Right forelimb (tissue), 1 donor: Measurements from ENCODE around the gene EPHB1.
"Not testable (repeated sequence)": the region's sequence is repeated elsewhere in the genome, so short reads cannot be mapped to it uniquely, and the experiment has no call there.

Experiments
- DNase-seq: peaks from one replicate; pipeline ENCODE4 v3.0.0-alpha.2; 2018

Gene EPHB1

GRCh38 chr3:134777341-134777740 is 17.7 kb upstream of the EPHB1 start:
- DNase-seq = no peak

DNA sequence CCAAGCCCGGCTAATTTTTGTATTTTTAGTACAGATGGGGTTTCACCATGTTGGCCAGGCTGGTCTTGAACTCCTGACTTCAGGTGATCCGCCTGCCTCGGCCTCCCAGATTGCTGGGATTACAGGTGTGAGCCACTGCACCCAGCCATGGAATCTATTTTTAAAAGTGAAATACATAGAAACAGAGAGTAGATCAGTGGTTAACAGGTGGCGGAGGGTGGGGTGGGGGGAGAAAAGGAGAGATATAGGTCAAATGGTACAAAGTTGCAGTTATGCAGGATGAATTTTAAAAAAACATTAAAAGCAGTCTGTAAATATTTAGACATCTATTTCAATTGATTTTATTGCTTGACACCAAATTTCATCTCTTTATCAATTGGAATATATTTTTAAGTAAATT is 6.8 kb upstream of the EPHB1 start:
- DNase-seq = not testable (repeated sequence)

- DNase-seq = no peak
These were observed 5.0 kb upstream of the EPHB1 start for GRCh38 chr3:134790065-134790464.

- no peak for DNase-seq
These were observed 3.1 kb upstream of the EPHB1 start for GRCh38 chr3:134791992-134792391.

- no peak for DNase-seq
These were observed 2.4 kb upstream of the EPHB1 start for GRCh38 chr3:134792700-134793099.

- no peak for DNase-seq
These were observed 1.5 kb upstream of the EPHB1 start for GRCh38 chr3:134793562-134793961.

GRCh38 chr3:134794323-134794722 is 737 bp upstream of the EPHB1 start:
- DNase-seq = no peak

- peak; percentile 51 for DNase-seq
These were observed 753 bp downstream of the EPHB1 start for GRCh38 chr3:134795746-134796280.

DNA sequence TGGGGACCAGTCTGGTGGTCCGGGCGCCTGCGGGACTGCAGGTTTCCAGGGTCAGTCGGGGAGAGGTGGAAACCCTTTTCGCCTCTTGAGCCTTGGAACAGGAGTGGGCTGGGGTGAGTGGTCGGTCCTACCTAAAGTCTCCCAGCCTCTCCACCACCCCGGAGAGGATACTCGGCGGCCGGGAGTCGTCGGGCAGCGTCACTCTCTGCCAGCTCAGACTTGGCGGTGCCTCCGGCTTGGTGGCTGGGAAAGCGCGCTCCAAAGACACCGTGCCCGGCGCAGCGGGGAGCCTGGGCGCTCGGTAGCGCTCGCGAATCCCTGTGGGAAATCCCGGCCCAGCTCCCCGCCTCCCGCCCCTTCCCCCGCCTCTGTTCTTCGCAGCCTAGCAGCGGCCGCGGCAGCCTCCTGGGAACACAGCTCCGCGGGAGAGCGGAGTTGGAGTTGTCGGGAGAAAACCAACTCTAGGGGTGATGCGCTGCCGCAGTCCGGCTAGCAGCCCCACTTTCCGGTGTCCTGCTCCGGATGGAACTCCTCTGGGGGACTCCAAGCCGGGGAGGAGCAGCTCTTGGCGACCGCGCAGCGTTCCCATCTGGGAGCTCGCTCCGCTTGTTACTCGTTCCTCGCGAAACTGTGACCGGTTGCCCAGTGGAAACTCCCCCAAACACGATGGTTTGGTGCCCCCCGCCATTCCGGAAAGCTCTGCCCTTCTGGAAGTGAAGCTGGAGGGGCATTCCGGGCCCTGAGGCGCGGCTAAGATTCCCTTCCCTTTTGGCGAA is 1.4 kb downstream of the EPHB1 start:
- no peak for DNase-seq

DNA sequence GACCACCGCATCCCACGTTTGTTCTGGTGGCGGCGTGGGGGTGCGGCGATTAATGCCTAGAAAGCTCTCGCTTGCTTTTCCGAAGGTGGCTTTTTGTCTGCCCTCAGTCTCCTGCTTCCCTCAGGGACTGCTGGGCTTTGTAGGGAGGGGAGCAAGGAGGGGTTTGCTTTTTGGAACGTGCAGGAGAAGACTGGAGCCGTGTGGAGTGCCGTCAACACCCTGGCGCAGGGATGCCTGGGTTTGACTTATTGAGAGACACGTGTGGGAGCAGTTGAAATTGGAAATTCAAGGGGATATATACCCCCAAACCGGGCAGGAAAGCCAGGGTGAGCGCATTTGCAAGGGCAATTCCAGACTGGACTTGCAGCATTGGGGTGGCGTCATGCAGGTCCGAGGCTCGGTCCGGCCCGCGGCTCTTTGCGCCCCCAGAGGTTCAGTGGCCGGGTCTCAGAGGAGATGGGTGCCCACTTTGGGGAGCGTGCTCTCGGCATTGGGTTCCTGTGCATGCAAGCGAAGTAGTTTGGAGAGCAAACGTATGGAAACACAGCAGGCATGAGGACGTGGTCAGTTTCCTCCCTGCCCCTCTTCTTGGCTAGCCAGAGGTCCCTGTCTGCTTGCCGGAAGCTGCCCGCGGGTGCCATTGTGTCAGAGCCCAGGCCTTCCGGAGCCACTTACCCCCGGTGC is 2.1 kb downstream of the EPHB1 start:
- no peak for DNase-seq

GRCh38 chr3:134797741-134798451 is 2.8 kb downstream of the EPHB1 start:
- DNase-seq = no peak

DNA sequence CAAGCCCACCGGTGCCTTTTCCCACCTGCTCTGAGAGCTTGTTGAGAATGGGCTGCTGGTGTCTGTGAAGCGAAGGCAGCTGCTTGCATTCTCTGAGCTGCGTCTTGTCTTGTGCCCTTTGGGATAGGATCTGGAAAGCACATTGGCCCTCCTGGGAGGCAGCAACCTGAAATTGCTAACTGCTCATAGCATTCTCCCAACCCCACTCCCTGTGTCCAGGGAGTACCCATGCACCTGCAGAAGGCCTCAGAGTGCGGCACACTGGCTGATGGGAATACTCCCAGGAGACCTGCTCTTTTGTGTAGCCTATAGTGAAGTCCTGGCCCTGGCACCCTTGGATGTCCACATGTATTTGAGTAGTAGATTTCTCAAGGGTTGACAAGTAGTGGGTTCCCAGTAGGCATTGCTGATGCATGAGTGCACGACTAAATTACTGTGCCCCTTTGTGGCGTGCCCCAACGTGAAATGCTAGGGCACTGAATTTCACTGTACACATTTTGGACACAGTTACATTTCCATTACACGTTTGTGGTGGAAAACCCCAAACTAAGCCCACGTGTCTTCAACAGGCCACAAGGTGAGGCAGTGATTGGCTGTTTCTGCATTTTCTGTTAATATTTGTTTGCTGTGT is 3.7 kb downstream of the EPHB1 start:
- DNase-seq = no peak

DNA sequence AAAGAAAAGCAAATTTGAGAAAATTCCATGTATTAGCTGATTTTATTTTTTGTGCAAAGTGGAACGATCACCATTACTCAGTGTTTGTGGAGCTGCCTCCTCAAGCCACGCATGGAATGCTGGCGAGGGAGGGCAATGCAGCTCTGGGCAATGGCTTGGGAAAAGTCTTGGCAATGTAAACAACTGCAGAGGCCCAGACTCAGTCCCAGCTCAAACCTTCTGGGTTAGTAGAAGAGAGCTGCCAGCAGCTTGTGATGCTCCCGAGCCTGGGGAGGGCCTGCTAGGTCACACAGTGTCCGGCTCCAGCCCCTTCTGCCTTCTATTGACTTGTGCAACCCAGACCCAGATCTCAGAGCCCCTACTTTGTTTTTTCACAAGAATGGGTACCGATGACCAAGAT is 4.3 kb downstream of the EPHB1 start:
- DNase-seq = no peak

DNA sequence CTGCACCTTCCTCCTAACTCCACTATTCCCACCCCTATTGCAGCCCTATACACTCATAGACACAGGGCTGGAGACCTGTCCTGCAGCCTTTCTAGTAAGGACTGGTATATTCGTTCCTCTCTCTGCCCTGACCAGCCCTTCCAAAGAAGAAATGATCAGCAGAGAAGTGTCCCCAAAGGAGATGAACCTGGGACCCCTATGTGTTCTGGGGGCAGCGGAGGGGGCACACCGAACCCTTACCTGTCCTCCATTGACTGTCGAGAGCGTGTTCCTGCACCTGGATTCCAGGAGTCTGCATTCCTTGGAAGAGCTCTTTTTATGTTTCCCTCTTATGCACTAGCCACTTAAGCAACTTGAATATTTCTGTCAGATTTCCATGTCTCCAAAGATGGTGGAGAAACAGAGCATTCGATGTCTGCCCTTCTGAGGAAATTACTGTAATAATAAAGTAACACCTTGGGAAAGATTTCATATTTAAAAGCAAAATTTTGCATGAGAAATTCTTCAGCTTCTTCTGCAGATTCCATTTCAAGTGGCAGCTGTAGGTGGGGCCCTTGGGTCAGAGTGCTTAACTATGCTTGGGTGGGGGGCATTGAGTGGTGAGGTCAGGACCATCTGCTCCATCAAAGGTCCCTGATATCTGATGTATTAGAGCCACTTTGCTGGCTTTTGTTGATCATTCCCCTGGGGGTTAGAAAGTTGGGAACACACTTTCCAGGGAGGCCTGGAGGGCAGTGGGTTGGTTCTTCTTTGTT is 6.3 kb downstream of the EPHB1 start:
- no peak for DNase-seq

GRCh38 chr3:134802428-134803050 is 7.5 kb downstream of the EPHB1 start:
- no peak for DNase-seq

- no peak for DNase-seq
These were observed 8.0 kb downstream of the EPHB1 start for GRCh38 chr3:134803051-134803505.

- DNase-seq = no peak
These were observed 8.6 kb downstream of the EPHB1 start for GRCh38 chr3:134803652-134804051.

DNA sequence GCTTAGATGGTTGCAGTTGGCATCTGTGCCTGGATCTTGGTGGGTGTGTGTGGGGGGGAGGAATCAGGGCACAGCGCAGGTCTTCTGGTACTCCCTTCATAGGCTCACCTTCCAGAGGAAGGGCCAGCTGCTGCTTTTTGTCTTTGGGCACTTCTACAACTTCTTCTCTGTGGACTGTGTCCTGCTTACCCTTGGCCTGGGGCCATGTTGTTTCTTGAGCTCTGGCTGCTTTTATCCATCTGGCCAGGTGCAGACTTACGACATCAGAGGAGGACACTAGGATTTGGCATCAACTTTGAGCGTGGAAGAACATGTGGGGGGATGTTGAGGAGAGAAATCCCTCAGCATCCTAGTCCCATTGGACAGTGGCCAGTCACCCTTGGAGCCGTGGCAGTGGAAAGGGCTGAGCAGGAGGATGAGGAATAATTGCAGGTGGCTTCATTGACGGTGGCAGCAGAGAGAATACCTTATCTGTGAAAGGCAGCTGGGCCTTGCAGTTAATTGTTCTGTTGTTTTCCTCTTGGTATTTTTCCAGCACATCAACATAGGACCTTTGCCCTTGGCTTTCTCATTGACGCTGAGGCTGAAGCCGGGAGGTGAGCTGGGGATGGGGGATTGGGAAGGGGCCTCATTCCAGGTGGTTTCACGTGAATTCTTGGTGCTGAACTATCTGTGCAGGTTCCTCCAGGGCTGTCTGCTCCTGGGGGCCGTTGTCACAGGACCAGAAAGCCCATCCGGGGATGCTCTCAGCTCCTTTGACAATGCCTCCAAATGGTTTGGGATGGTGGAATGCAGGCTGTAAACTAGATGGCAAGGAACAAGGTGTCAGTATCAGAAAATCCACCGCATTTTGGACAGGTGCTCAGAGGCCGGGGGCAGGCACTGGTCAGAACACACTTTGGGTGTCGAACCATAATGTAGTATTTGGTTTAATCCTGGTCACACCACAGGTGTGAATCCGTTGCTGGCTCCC is 9.7 kb downstream of the EPHB1 start:
- no peak for DNase-seq

DNA sequence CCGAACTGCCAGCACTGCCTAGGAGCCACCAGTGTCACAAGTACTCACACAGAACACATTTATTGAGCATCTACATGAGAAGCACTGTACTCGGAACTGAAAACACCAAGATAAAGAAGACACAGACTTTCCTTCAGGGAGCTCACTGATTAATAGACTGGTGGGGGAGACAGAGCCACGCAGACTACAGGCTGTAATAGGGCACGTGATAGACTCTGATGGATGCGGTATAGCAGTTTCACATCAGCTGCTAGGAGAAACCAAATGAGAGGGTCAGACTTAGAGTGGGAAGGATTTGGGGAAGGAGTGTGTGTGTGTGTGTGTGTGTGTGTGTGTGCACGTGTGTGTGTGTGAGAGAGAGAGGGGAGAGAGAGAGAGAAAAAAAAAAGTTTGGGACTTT is 12.1 kb downstream of the EPHB1 start:
- DNase-seq = no peak

GRCh38 chr3:134808835-134809234 is 13.8 kb downstream of the EPHB1 start:
- DNase-seq = no peak
